Testis (tissue), 2 donors: ENCODE data around the gene SLC19A1.

ENCODE experiments used
- POLR2A ChIP-seq: fragments of 450-650 bp; IDR thresholded peaks from one replicate; pipeline ENCODE4 v1.6.1; 2017; ENCODE audit warnings: antibody characterized with exemption, mild to moderate bottlenecking, moderate library complexity
- TF ChIP-seq, protein P1 (sequence below), 3 experiments: fragments of 450-650 bp in 2 of 3; fragments of 200-600 bp in 1 of 3; sonication (generic) in 1 of 3; IDR thresholded peaks; one replicate each; pipeline ENCODE4 v1.5.1; 2016 to 2019; ENCODE audit warnings: antibody characterized with exemption in 3 of 3, mild to moderate bottlenecking in 2 of 3, moderate library complexity in 1 of 3

DNA sequence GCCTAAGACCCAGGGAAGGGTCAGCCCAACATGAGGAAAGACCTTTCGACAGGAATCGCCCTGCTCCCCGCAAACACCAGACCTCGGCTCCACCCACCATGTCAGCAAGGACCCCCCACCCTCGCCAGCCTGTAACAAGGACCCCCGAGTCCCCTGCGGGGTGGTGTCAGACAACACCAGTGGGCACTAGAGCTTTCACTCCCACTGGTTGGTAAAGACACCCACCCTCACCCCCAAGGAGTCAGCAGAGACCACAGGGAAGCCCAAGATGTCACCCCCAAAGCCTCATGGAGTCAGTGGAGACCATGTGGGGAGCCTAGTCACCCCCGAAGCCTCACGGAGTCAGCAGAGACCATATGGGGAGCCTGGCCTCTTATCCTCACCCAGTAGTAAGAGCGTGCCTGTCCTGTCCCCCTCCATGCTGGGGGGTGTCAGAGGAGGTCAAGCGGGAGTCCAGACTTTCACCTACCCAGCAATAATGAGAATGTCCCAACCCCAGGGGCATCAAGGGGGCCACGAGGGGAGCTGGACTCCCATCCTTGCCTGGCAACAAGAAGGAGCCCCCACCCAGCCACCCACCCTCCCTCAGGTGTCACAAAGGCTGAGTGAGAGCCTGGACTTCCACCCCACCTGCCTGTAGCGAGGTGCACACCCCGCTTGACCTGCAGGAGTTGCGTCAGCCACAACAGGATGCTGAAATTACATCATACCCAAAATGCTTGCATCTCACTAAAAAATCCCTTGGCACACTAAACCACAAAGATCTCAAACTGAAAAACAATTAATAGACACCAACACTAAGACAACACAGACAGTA lies 24.8 kb downstream of the SLC19A1 start:
- TF ChIP-seq, protein P1, sequence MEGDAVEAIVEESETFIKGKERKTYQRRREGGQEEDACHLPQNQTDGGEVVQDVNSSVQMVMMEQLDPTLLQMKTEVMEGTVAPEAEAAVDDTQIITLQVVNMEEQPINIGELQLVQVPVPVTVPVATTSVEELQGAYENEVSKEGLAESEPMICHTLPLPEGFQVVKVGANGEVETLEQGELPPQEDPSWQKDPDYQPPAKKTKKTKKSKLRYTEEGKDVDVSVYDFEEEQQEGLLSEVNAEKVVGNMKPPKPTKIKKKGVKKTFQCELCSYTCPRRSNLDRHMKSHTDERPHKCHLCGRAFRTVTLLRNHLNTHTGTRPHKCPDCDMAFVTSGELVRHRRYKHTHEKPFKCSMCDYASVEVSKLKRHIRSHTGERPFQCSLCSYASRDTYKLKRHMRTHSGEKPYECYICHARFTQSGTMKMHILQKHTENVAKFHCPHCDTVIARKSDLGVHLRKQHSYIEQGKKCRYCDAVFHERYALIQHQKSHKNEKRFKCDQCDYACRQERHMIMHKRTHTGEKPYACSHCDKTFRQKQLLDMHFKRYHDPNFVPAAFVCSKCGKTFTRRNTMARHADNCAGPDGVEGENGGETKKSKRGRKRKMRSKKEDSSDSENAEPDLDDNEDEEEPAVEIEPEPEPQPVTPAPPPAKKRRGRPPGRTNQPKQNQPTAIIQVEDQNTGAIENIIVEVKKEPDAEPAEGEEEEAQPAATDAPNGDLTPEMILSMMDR (IDR thresholded peaks at IDR 0.05): no peak
- no peak for TF ChIP-seq POLR2A
